ENCODE results near the gene CRACDL. TPM values are rescaled to one million over a fixed set of nuclear protein-coding genes. Genes with fewer than 3 reads are reported as not detected.
A peak's percentile ranks its signal among the peaks of the same experiment; 100 is the strongest.

CRACDL gene
- total RNA-seq, 4 donors from 2014 or later = 7.2 to 19.0 (median 15.4) TPM

DNA sequence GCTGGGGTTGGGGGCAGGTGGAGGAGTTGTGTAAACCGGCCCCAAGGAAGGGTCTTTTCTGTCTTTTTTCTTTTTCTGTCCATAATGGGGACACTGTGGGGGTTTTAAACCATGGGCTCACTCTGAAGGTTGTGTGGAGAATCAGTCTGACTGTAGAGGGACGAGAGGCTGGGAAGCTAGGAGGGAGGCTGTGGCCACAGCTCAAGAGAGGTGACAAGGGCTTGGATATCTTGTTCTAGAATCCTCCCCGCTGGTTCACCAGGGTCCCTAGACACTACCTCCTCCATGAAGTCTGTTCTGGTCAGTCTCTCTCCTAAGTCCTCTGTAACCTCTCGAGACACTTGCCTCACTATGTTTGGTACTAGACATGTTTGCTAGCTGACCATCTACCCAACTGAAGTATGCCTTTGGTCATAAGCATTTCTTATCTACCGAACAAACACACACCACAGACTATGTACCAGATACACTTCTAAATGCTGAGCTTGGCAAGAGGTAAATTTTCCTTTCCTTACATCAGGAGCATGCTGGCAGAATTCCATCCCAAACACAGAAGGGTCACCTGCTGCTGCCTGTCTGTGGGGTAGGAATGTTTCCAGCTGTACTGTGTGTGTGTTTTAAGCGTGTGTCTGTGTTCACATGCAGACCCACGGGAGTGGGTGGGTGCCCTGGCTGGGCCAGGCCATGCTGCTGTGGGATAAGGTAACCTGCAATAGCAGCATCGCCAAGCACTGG lies 135.5 kb downstream of the CRACDL start:
- no peak for DNase-seq (ENCODE audit: low spot score in 2 of 2)
- 78 to 91% methylated on average over 8 of the region's 8 CpGs for WGBS, 2 donors
- Histone ChIP-seq H3K27me3 (no peaks in the 10 kb centered on the region), H3K36me3 (no peaks in the 10 kb centered on the region), H3K9me3 (no peaks in the 10 kb centered on the region), H3K4me3 (no peak overlapping the region), H3K4me1 (peaks cover 0 to 7% (median 1%) of the 10 kb centered on the region in 4 donors), H3K27ac (no peak overlapping the region)
- TF ChIP-seq POLR2A (IDR thresholded peaks at IDR 0.05) (no peak), EP300 (IDR thresholded peaks at IDR 0.05) (no peak)
- TF ChIP-seq, protein P1, sequence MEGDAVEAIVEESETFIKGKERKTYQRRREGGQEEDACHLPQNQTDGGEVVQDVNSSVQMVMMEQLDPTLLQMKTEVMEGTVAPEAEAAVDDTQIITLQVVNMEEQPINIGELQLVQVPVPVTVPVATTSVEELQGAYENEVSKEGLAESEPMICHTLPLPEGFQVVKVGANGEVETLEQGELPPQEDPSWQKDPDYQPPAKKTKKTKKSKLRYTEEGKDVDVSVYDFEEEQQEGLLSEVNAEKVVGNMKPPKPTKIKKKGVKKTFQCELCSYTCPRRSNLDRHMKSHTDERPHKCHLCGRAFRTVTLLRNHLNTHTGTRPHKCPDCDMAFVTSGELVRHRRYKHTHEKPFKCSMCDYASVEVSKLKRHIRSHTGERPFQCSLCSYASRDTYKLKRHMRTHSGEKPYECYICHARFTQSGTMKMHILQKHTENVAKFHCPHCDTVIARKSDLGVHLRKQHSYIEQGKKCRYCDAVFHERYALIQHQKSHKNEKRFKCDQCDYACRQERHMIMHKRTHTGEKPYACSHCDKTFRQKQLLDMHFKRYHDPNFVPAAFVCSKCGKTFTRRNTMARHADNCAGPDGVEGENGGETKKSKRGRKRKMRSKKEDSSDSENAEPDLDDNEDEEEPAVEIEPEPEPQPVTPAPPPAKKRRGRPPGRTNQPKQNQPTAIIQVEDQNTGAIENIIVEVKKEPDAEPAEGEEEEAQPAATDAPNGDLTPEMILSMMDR (IDR thresholded peaks at IDR 0.05) = no peak

DNA sequence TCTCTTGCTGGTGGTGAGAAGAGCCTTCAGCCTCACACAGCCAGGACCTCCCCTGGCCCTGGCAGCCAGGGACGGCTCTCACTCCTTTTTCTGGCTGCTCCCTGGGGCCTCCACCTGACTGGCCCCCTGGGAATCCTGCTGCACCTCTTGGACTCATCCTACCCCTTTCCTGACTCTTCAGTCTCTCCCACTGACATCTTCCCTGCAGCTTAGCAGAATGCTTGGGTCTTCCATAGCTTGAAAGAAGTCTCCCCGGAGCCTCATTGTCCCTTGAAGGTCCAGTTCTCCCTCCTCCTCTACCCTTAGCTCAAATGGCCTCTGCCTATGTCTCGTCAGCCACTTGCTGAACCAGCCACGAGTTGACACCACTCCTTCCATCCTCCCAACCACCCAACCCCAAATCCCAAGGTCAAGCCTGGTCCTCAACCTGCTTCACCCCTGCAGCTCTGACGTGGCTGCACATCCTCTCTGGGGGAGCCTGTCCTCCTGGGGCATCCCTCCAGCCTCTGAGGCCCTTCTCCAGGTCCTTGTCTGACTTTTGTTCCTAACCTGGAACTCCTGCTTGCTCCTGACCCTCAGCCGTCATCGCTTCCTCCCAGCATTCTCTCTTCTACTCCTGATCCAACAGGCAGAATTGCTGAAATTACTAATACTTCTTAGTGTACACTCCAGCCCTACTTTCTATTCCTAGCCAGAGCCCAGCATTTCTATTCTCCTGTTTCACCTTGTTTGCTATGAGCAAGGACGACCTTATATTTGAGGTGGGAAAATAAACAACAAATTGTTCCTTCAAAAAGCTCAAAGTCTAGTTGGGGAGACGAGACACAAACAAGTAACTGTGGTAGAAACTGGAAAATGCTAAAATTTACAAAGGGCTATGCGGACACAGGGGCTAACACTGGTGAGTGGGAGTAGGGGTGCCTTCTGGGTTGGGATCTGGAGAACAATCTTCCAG lies 136.4 kb downstream of the CRACDL start:
- no peaks in the 10 kb centered on the region for H3K9me3 ChIP-seq
- 77 to 82% methylated on average over 10 of the region's 10 CpGs for WGBS, 2 donors
- peaks cover 0 to under 1% (median 0%) of the 10 kb centered on the region in 4 donors for H3K4me1 ChIP-seq
- no peaks in the 10 kb centered on the region for H3K27me3 ChIP-seq
- no peaks in the 10 kb centered on the region for H3K36me3 ChIP-seq
- DNase-seq (ENCODE audit: low spot score in 2 of 2) = no peak
- TF ChIP-seq, protein P1 (IDR thresholded peaks at IDR 0.05) = no peak
- TF ChIP-seq EP300 (IDR thresholded peaks at IDR 0.05) (no peak), POLR2A (IDR thresholded peaks at IDR 0.05) (no peak)
- H3K27ac ChIP-seq = peak overlapping the region in 1 of 4 donors; percentile 10
- H3K4me3 ChIP-seq = no peak overlapping the region

DNA sequence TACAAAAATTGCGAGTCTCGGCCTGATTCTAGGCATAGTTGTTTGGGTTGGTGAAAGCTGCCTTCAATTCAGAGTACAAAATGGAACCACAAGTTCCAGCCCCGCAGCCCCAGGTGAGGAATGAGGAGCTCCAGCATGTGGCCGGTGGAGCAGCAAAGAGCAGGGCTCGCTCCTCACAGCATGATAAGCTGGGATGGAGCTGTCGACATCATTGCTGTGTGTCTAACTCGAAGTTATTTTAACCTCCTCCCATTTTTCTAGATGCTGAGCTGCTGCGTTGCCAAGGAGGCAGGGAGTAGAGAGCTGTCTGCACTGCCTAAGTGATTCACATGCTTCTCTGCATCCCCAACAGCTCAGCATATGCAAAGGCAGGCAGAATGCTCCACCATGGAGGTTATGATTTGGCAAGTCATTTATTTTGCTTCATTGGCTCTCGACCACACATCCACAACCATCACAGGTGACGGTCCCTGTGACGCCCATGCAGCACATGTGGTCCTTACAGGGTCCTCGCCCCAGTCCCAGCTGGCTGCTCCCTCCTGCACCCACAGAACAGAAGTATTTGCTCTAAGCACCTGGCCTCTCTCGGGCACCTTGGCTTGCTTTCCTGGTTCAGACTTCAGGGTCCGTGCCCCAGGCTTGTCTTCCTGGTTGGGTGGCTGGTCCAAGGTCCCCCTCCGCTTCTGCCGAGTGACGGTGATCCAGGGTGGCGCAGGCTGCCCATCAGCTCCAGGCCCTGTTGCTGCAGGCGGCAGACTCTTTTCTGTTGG lies 139.1 kb downstream of the CRACDL start:
- Histone ChIP-seq H3K4me1 (peaks cover 0 to 12% (median 0%) of the 10 kb centered on the region in 4 donors), H3K36me3 (no peaks in the 10 kb centered on the region), H3K4me3 (no peak overlapping the region), H3K9me3 (no peaks in the 10 kb centered on the region), H3K27ac (no peak overlapping the region), H3K27me3 (no peaks in the 10 kb centered on the region)
- WGBS, 2 donors = 87 to 89% methylated on average over 19 of the region's 19 CpGs
- TF ChIP-seq EP300 (IDR thresholded peaks at IDR 0.05) = no peak
- no peak for TF ChIP-seq POLR2A (IDR thresholded peaks at IDR 0.05)
- TF ChIP-seq, protein P1 (IDR thresholded peaks at IDR 0.05) = no peak
- DNase-seq (ENCODE audit: low spot score in 2 of 2) = no peak

DNA sequence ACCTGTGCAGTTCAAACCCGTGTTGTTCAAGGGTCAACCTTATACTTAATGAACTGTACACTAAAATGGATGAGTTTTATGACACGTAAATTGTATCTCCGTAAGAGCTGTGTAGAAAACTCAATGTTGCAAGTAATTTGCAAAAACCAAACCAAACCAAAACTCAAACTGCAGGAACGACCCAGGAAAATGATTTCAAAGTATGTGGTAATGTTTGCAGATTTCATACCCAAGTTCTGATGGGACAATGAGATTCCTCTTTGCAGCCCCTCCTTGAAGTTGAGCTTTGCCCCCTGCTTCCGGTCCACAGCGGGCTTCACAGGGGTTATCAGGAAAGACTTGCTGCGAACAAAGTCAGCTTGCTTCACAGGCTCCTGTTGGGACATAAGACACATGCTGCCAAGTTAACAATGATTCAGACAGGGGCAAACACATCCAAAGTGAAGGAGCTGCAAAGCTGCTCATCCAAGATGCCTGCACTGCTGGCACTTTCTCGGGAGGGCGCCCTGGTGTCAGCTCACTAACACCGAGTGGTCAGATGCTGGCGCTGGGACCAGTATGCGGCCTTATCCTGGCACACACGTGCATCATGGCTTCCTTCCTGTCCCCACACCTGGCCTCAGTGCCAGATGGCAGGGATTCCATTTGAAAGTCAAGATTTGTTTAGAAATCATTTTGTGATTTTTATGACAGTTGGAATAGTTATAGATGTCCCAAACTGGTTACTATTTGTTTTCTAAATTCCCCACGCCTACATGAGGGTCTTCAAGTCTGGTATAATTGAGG lies 139.9 kb downstream of the CRACDL start:
- no peak overlapping the region for H3K4me3 ChIP-seq
- H3K27ac ChIP-seq = no peak overlapping the region
- TF ChIP-seq POLR2A (IDR thresholded peaks at IDR 0.05) (no peak), EP300 (IDR thresholded peaks at IDR 0.05) (peak in 1 of 2 donors; percentile 27)
- TF ChIP-seq, protein P1 (IDR thresholded peaks at IDR 0.05) = no peak
- peaks cover 0 to 12% (median 0%) of the 10 kb centered on the region in 4 donors for H3K4me1 ChIP-seq
- no peak for DNase-seq (ENCODE audit: low spot score in 2 of 2)
- no peaks in the 10 kb centered on the region for H3K9me3 ChIP-seq
- H3K27me3 ChIP-seq = no peaks in the 10 kb centered on the region
- 70 to 77% methylated on average over 11 to 14 of the region's 14 CpGs for WGBS, 2 donors
- H3K36me3 ChIP-seq = no peaks in the 10 kb centered on the region
